ENCODE results near the gene MAX. TPM values are rescaled to one million over a fixed set of nuclear protein-coding genes. Genes with fewer than 3 reads are reported as not detected.
A peak's percentile ranks its signal among the peaks of the same experiment; 100 is the strongest.

Gene MAX
- total and polyA plus RNA-seq, 10 donors, result 58.7 to 162 (median 109) TPM

GRCh38 chr14:65044596-65044959 lies 57.7 kb downstream of the MAX start:
- intact Hi-C loops (cut with DNase I; ENCODE audit: low total_unique reads), result no loop called here
- no peaks in the 10 kb centered on the region for H3K27me3 ChIP-seq (replicated peaks in 1 of 7)
- H3K36me3 ChIP-seq, result peaks cover 0 to 66% (median 8%) of the 10 kb centered on the region in 6 donors
- peak overlapping the region in 1 of 8 donors; percentile 29 for H3K4me3 ChIP-seq
- peak overlapping the region in 7 of 8 donors; percentile 15 to 91 (median 71) for H3K27ac ChIP-seq
- no peaks in the 10 kb centered on the region for H3K9me3 ChIP-seq
- WGBS, 5 donors, result 43 to 64% (median 46%) methylated on average over 9 of the region's 9 CpGs
- TF ChIP-seq, protein P1, sequence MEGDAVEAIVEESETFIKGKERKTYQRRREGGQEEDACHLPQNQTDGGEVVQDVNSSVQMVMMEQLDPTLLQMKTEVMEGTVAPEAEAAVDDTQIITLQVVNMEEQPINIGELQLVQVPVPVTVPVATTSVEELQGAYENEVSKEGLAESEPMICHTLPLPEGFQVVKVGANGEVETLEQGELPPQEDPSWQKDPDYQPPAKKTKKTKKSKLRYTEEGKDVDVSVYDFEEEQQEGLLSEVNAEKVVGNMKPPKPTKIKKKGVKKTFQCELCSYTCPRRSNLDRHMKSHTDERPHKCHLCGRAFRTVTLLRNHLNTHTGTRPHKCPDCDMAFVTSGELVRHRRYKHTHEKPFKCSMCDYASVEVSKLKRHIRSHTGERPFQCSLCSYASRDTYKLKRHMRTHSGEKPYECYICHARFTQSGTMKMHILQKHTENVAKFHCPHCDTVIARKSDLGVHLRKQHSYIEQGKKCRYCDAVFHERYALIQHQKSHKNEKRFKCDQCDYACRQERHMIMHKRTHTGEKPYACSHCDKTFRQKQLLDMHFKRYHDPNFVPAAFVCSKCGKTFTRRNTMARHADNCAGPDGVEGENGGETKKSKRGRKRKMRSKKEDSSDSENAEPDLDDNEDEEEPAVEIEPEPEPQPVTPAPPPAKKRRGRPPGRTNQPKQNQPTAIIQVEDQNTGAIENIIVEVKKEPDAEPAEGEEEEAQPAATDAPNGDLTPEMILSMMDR (IDR thresholded peaks at IDR 0.05 in 8 of 11, conservative IDR thresholded peaks at IDR 0.05 in 3 of 11), result no peak
- peak in 2 of 3 donors; percentile 43 to 70 for TF ChIP-seq POLR2AphosphoS5 (IDR thresholded peaks at IDR 0.05)
- peak; percentile 85 for DNase-seq
- peaks cover 0 to 47% (median 18%) of the 10 kb centered on the region in 6 donors for H3K4me1 ChIP-seq

DNA sequence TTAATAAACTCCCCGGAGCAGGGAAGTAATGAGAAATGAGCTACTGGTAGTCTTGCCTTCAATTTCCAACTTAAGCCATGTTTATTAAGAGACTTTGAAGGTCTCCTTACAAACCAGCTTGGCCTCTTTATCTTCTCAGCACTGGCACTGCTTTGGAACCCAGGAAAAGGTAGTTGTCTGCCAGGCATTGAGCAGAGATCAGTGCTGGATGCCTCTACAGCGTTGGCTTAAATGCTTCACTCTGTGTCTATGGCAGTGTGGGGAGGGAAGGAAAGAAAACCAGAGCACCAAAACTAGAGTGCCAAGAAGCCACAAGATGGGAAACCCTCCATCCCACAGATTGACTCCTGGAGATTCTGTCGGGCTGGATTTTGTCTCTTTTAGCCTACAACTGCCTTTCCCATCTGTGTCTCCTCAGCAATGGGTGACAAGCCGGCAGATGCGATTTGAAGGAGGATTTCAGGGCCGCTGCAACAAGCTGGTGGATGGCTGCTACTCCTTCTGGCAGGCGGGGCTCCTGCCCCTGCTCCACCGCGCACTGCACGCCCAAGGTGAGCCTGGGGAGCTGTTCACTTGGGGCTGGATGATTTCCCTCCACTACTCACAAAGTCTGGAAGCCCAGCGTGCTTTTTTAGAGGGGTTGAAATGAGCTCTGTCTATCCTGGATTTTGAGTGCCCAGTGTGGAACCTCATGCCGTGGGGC lies 58.3 kb downstream of the MAX start:
- intact Hi-C loops (cut with DNase I; ENCODE audit: low total_unique reads), result no loop called here

GRCh38 chr14:65042731-65043372 lies 59.5 kb downstream of the MAX start:
- H3K9me3 ChIP-seq, result no peaks in the 10 kb centered on the region
- no peaks in the 10 kb centered on the region for H3K27me3 ChIP-seq (replicated peaks in 1 of 7)
- DNase-seq, result no peak
- H3K36me3 ChIP-seq, result peaks cover 0 to 60% (median 8%) of the 10 kb centered on the region in 6 donors
- peaks cover 0 to 42% (median 17%) of the 10 kb centered on the region in 6 donors for H3K4me1 ChIP-seq
- H3K27ac ChIP-seq, result peak overlapping the region in 7 of 8 donors; percentile 4 to 91 (median 47)
- peak overlapping the region in 1 of 8 donors; percentile 10 for H3K4me3 ChIP-seq
- 45 to 60% (median 48%) methylated on average over 8 of the region's 8 CpGs for WGBS, 5 donors
- no peak for TF ChIP-seq POLR2A (IDR thresholded peaks at IDR 0.05)
- no peak for TF ChIP-seq POLR2AphosphoS5 (IDR thresholded peaks at IDR 0.05)
- TF ChIP-seq, protein P1 (IDR thresholded peaks at IDR 0.05 in 8 of 11, conservative IDR thresholded peaks at IDR 0.05 in 3 of 11), result no peak
- intact Hi-C loops (cut with DNase I; ENCODE audit: low total_unique reads), result no loop called here

More for the DNA sequence above, 58.3 kb downstream of the MAX start:
- TF ChIP-seq POLR2AphosphoS5 (IDR thresholded peaks at IDR 0.05), result no peak
- TF ChIP-seq POLR2A (IDR thresholded peaks at IDR 0.05), result no peak
- TF ChIP-seq, protein P1 (IDR thresholded peaks at IDR 0.05 in 8 of 11, conservative IDR thresholded peaks at IDR 0.05 in 3 of 11), result no peak
- WGBS, 5 donors, result 64 to 84% (median 78%) methylated on average over 12 of the region's 12 CpGs
- no peak for DNase-seq
- Histone ChIP-seq H3K27me3 (replicated peaks in 1 of 7) (no peaks in the 10 kb centered on the region), H3K27ac (peak overlapping the region in 7 of 8 donors; percentile 15 to 91 (median 71)), H3K36me3 (peaks cover 0 to 64% (median 8%) of the 10 kb centered on the region in 6 donors), H3K4me1 (peaks cover 0 to 47% (median 18%) of the 10 kb centered on the region in 6 donors), H3K4me3 (peak overlapping the region in 1 of 8 donors; percentile 29), H3K9me3 (no peaks in the 10 kb centered on the region)

GRCh38 chr14:65042296-65042695 lies 60.0 kb downstream of the MAX start:
- peak overlapping the region in 6 of 8 donors; percentile 30 to 91 (median 59) for H3K27ac ChIP-seq
- TF ChIP-seq POLR2AphosphoS5 (IDR thresholded peaks at IDR 0.05), result no peak
- TF ChIP-seq POLR2A (IDR thresholded peaks at IDR 0.05), result no peak
- TF ChIP-seq, protein P1 (IDR thresholded peaks at IDR 0.05 in 8 of 11, conservative IDR thresholded peaks at IDR 0.05 in 3 of 11), result no peak
- WGBS, 5 donors, result 65 to 89% (median 75%) methylated on average over 2 to 3 of the region's 3 CpGs
- H3K36me3 ChIP-seq, result peaks cover 0 to 64% (median 8%) of the 10 kb centered on the region in 6 donors
- no peak overlapping the region for H3K4me3 ChIP-seq
- no peaks in the 10 kb centered on the region for H3K9me3 ChIP-seq
- no peaks in the 10 kb centered on the region for H3K27me3 ChIP-seq (replicated peaks in 1 of 7)
- H3K4me1 ChIP-seq, result peaks cover 0 to 36% (median 14%) of the 10 kb centered on the region in 6 donors
- intact Hi-C loops (cut with DNase I; ENCODE audit: low total_unique reads), result no loop called here
- no peak for DNase-seq
